ENCODE measurements around the gene PLPP3. TPM values are rescaled to one million over a fixed set of nuclear protein-coding genes. Genes with fewer than 3 reads are reported as not detected.

PLPP3 gene
- total and polyA plus RNA-seq, 9 of the 15 experiments (the other 6 are each of a cell fraction or from before 2014, with no cell fraction given) = 0.07 to 0.54 (median 0.20) TPM

DNA sequence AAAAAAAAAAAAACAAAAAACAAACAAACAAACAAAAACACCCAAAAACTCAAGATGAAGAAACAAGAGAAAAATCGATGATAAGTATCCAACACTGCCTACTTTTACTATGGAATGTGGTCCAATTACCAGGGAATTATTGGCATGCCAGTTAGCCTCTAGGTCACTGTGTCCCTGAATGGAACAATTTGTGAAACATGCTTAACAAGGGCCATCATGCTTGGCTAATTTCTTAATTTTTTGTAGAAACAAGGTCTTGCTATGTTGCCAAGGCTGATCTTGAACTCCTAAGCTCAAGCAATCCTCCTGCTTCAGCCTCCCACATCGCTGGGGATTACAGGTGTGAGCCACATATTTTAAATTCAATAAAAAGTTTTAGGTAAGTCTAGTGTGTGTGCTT is 23.9 kb downstream of the PLPP3 start:
- Histone ChIP-seq H3K4me1 (replicated peaks in 1 of 2; ENCODE audit: control insufficient read depth in 2 of 2, insufficient read depth in 2 of 2, low read length in 2 of 2) (no peaks in the 10 kb centered on the region), H2AFZ (ENCODE audit: low read depth, low read length) (no peak overlapping the region), H3K4me2 (ENCODE audit: insufficient read depth, low read length) (no peak overlapping the region), H3K27ac (ENCODE audit: extremely low read depth, low read depth, low read length) (no peak overlapping the region), H3K27me3 (ENCODE audit: control insufficient read depth in 2 of 2, insufficient read depth in 2 of 2, low read length in 2 of 2) (peaks cover 0 to 6% of the 10 kb centered on the region in 2 experiments; a peak in 1 of 5 replicates), H3K79me2 (ENCODE audit: control insufficient read depth, insufficient read depth, low read length) (no peaks in the 10 kb centered on the region), H3K9me1 (ENCODE audit: control insufficient read depth, insufficient read depth, low read length) (no peaks in the 10 kb centered on the region), H3K9ac (ENCODE audit: insufficient read depth in 1 of 2, low read depth in 2 of 2, low read length in 2 of 2) (no peak overlapping the region), H3K9me3 (replicated peaks; ENCODE audit: control insufficient read depth, insufficient read depth, low read depth, low read length) (no peaks in the 10 kb centered on the region), H4K20me1 (replicated peaks; ENCODE audit: control insufficient read depth, insufficient read depth, low read length) (no peaks in the 10 kb centered on the region), H3K36me3 (ENCODE audit: control insufficient read depth, insufficient read depth, low read length) (no peaks in the 10 kb centered on the region), H3K4me3 (no peak overlapping the region)
- in situ Hi-C loops (cut with MboI) (no loop called here), intact Hi-C loops (cut with micrococcal nuclease) (no loop called here)
- no peak for TF ChIP-seq RUNX1 (IDR thresholded peaks at IDR 0.05; ENCODE audit: low read depth)
- DNase-seq (ENCODE audit: extremely low read depth in 1 of 4, low spot score in 3 of 4) (no peak), ATAC-seq (no peak), FAIRE-seq (no peak)
- WGBS (ENCODE audit: insufficient coverage, low coverage, missing lambda C conversion rate) = 0% methylated on average over 2 of the region's 2 CpGs
- ChIA-PET CTCF (ENCODE audit: low intra/inter-chr PET ratio) (no interaction called here), POLR2A (no interaction called here)
- BruUV-seq (replicated peaks) = no TSS peak

DNA sequence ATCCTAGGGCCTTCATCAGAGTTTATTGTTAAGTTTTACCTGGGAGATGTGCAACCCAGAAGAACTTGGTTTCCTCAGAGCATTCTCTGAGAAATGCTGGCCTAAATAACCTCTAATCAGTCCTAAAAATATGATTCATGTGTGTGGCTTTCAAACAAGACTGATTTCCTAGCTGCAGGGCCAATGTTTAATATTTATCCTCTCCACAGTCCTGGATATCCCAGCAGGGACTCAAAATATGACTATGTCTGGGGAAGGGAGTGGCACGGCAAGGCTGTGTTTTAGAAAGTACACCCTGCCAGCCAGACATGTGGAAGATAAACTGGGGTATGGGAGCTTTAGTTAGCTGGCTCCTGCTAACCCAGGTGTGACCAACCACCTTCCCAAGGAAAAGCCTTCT is 26.3 kb downstream of the PLPP3 start:
- POLR2A ChIA-PET = no interaction called here
- intact Hi-C loops (cut with micrococcal nuclease) = no loop called here

More for the DNA sequence above, 26.3 kb downstream of the PLPP3 start:
- DNase-seq (ENCODE audit: extremely low read depth in 1 of 4, low spot score in 3 of 4) = no peak
- CTCF ChIA-PET (ENCODE audit: low intra/inter-chr PET ratio) = no interaction called here
- in situ Hi-C loops (cut with MboI) = no loop called here
- Histone ChIP-seq H4K20me1 (replicated peaks; ENCODE audit: control insufficient read depth, insufficient read depth, low read length) (no peaks in the 10 kb centered on the region), H3K9ac (ENCODE audit: insufficient read depth in 1 of 2, low read depth in 2 of 2, low read length in 2 of 2) (no peak overlapping the region), H3K27me3 (ENCODE audit: control insufficient read depth in 2 of 2, insufficient read depth in 2 of 2, low read length in 2 of 2) (peaks cover 0 to 9% of the 10 kb centered on the region in 2 experiments; a peak in 1 of 5 replicates), H3K9me3 (replicated peaks; ENCODE audit: control insufficient read depth, insufficient read depth, low read depth, low read length) (no peaks in the 10 kb centered on the region), H3K4me1 (replicated peaks in 1 of 2; ENCODE audit: control insufficient read depth in 2 of 2, insufficient read depth in 2 of 2, low read length in 2 of 2) (no peaks in the 10 kb centered on the region), H3K79me2 (ENCODE audit: control insufficient read depth, insufficient read depth, low read length) (no peaks in the 10 kb centered on the region), H2AFZ (ENCODE audit: low read depth, low read length) (no peak overlapping the region), H3K4me2 (ENCODE audit: insufficient read depth, low read length) (no peak overlapping the region), H3K36me3 (ENCODE audit: control insufficient read depth, insufficient read depth, low read length) (no peaks in the 10 kb centered on the region), H3K9me1 (ENCODE audit: control insufficient read depth, insufficient read depth, low read length) (no peaks in the 10 kb centered on the region), H3K4me3 (no peak overlapping the region), H3K27ac (ENCODE audit: extremely low read depth, low read depth, low read length) (no peak overlapping the region)
- BruUV-seq (replicated peaks) = no TSS peak
- WGBS (ENCODE audit: insufficient coverage, low coverage, missing lambda C conversion rate) = 10% methylated on average over 1 of the region's 1 CpG
- TF ChIP-seq FOXA3 (CRISPR knock-in tag; conservative IDR thresholded peaks at IDR 0.05 in 1 of 2, IDR thresholded peaks at IDR 0.05 in 1 of 2) = no peak
- TF ChIP-seq, protein P1, sequence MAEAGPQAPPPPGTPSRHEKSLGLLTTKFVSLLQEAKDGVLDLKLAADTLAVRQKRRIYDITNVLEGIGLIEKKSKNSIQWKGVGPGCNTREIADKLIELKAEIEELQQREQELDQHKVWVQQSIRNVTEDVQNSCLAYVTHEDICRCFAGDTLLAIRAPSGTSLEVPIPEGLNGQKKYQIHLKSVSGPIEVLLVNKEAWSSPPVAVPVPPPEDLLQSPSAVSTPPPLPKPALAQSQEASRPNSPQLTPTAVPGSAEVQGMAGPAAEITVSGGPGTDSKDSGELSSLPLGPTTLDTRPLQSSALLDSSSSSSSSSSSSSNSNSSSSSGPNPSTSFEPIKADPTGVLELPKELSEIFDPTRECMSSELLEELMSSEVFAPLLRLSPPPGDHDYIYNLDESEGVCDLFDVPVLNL (CRISPR knock-in tag; IDR thresholded peaks at IDR 0.05; ENCODE audit: low read depth) = no peak
- no peak for FAIRE-seq
- ATAC-seq = no peak
